Nephron progenitor cell (in vitro differentiated cells): Measurements from ENCODE around the gene ATP1B3.
"Not testable (repeated sequence)": the region's sequence is repeated elsewhere in the genome, so short reads cannot be mapped to it uniquely, and the experiment has no call there.

Experiments
- DNase-seq: peaks from one replicate; pipeline ENCODE4 v3.0.0; 2021
- H3K27ac Mint-ChIP-seq: 2 replicates; pipeline ENCODE4 v1.8.0; 2021; ENCODE audit warnings: mild to moderate bottlenecking, moderate library complexity, mixed read lengths
- H3K27me3 Mint-ChIP-seq: 2 replicates; pipeline ENCODE4 v1.8.0; 2021; ENCODE audit warnings: mild to moderate bottlenecking, low read depth, mixed read lengths; ENCODE audit not compliant: poor library complexity
- H3K36me3 Mint-ChIP-seq: 2 replicates; pipeline ENCODE4 v1.8.0; 2021; ENCODE audit warnings: low read depth, mixed read lengths
- H3K4me1 Mint-ChIP-seq: 2 replicates; pipeline ENCODE4 v1.8.0; 2021; ENCODE audit warnings: mixed read lengths
- H3K4me3 Mint-ChIP-seq: 2 replicates; pipeline ENCODE4 v1.8.0; 2021; ENCODE audit warnings: mild to moderate bottlenecking, moderate library complexity, mixed read lengths
- H3K9me3 Mint-ChIP-seq: 2 replicates; pipeline ENCODE4 v1.8.0; 2021; ENCODE audit warnings: mild to moderate bottlenecking, moderate library complexity, mixed read lengths
- TF ChIP-seq, protein P1 (sequence below): fragments of 200-600 bp; sonication (generic); IDR thresholded peaks from 2 replicates; pipeline ENCODE4 v1.5.0; 2021; ENCODE audit warnings: antibody characterized with exemption

Gene ATP1B3

DNA sequence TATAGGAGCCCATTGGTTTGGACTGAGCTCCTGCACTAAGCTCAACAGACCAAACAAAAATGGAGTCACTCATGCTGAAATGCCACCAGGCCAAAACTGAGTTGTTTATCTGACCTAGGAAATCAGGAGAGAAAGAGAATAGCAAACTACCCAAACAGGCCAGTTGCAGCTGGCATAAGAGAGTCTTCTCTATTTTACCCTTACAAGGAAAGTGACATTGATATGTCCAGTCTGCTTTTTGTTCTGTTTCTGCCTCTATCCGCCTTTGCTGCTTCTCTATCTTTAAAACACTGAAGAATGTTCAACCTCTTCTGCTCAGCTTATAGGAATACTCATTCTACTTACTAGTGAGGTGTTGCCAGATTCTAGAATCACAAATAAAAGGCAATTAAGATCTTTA lies 95.1 kb downstream of the ATP1B3 start:
- H3K36me3 Mint-ChIP-seq = peaks cover 74% of the 10 kb centered on the region
- no peaks in the 10 kb centered on the region for H3K27me3 Mint-ChIP-seq
- no peak for DNase-seq
- TF ChIP-seq, protein P1, sequence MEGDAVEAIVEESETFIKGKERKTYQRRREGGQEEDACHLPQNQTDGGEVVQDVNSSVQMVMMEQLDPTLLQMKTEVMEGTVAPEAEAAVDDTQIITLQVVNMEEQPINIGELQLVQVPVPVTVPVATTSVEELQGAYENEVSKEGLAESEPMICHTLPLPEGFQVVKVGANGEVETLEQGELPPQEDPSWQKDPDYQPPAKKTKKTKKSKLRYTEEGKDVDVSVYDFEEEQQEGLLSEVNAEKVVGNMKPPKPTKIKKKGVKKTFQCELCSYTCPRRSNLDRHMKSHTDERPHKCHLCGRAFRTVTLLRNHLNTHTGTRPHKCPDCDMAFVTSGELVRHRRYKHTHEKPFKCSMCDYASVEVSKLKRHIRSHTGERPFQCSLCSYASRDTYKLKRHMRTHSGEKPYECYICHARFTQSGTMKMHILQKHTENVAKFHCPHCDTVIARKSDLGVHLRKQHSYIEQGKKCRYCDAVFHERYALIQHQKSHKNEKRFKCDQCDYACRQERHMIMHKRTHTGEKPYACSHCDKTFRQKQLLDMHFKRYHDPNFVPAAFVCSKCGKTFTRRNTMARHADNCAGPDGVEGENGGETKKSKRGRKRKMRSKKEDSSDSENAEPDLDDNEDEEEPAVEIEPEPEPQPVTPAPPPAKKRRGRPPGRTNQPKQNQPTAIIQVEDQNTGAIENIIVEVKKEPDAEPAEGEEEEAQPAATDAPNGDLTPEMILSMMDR = no peak
- H3K27ac Mint-ChIP-seq = peak overlapping the region; percentile 78
- H3K9me3 Mint-ChIP-seq = no peaks in the 10 kb centered on the region
- H3K4me1 Mint-ChIP-seq = peaks cover 6% of the 10 kb centered on the region
- no peak overlapping the region for H3K4me3 Mint-ChIP-seq

DNA sequence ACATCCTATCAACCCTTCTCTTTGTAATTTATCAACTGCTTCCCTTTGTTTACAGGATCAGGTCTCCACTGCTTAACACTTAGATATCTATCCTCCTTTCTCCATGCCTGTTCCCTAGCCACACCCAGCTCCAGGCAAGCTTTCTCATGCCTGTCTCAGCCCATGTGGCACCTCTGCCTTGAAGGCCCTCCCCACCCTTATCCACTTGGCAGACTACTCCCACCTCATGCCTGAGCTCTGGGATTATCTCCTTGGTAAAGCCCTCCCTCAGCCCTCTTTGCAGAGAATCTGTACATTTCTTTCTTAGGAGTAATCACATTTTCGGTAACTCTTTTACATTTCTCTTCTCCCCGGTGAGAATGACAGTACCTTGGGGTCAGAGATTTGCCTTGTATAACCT lies 96.0 kb downstream of the ATP1B3 start:
- TF ChIP-seq, protein P1 = no peak
- DNase-seq = no peak
- H3K4me1 Mint-ChIP-seq = peaks cover 6% of the 10 kb centered on the region
- H3K9me3 Mint-ChIP-seq = no peaks in the 10 kb centered on the region
- peaks cover 71% of the 10 kb centered on the region for H3K36me3 Mint-ChIP-seq
- no peak overlapping the region for H3K4me3 Mint-ChIP-seq
- H3K27ac Mint-ChIP-seq = peak overlapping the region; percentile 5
- H3K27me3 Mint-ChIP-seq = no peaks in the 10 kb centered on the region

DNA sequence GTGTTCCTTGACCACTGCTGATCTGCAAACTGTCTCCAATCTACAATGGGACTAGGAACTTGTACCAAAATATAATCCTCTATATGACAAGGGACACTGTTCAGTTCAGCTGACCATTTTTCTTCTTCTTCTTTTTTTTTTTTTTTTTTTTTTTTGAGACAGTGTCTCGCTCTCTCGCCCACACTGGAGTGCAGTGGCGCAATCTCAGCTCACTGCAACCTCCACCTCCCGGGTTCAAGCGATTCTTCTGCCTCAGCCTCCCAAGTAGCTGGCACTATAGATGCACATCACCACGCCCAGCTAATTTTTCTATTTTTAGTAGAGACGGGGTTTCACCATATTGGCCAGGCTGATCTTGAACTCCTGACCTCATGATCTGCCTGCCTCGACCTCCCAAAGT lies 98.3 kb downstream of the ATP1B3 start:
- H3K27ac Mint-ChIP-seq, H3K27me3 Mint-ChIP-seq, H3K4me3 Mint-ChIP-seq, H3K9me3 Mint-ChIP-seq, H3K4me1 Mint-ChIP-seq, DNase-seq: not testable (repeated sequence)
- peaks cover 70% of the 10 kb centered on the region for H3K36me3 Mint-ChIP-seq
